C4-2B (cell line): ENCODE results near the gene SLC1A4.

Source experiments
- ZFX ChIP-seq: fragments of 450-650 bp; IDR thresholded peaks from 2 replicates; pipeline ENCODE4 v1.6.1; 2017
- TF ChIP-seq, protein P1 (sequence below): fragments of 450-650 bp; conservative IDR thresholded peaks from 2 replicates; pipeline ENCODE4 v1.5.1; 2017; ENCODE audit warnings: mild to moderate bottlenecking

DNA sequence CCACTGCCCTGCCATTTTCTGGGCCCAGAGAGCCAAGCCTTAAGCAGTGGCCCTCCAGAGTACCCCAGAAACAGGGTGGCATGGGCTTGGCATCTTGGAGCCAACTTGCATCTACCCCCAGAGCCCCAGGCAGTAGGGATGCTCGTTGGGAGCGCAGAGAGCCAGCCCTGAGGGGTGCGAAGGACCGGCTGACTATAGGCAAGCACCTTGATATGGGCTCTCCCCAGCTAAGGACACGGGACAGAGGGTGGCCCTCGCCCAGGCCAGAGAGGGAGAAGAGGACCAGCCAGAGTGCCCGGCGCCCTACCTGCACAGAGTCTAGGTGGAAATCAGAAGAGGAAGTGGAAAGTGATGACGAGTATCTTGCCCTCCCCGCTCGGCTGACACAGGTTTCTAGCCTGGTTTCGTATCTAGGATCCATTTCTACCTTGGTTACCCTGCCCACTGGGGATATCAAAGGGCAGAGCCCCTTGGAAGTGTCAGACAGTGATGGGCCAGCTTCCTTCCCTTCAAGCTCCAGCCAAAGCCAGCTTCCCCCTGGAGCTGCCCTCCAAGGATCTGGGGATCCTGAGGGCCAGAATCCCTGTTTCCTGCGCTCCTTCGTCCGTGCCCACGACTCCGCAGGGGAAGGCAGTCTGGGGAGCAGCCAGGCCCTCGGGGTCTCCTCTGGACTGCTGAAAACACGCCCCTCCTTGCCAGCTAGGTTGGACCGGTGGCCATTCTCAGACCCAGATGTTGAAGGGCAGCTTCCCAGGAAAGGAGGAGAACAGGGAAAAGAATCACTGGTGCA, 83.2 kb downstream of the SLC1A4 start:
- TF ChIP-seq, protein P1, sequence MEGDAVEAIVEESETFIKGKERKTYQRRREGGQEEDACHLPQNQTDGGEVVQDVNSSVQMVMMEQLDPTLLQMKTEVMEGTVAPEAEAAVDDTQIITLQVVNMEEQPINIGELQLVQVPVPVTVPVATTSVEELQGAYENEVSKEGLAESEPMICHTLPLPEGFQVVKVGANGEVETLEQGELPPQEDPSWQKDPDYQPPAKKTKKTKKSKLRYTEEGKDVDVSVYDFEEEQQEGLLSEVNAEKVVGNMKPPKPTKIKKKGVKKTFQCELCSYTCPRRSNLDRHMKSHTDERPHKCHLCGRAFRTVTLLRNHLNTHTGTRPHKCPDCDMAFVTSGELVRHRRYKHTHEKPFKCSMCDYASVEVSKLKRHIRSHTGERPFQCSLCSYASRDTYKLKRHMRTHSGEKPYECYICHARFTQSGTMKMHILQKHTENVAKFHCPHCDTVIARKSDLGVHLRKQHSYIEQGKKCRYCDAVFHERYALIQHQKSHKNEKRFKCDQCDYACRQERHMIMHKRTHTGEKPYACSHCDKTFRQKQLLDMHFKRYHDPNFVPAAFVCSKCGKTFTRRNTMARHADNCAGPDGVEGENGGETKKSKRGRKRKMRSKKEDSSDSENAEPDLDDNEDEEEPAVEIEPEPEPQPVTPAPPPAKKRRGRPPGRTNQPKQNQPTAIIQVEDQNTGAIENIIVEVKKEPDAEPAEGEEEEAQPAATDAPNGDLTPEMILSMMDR: no peak
- no peak for TF ChIP-seq ZFX
